Heart right ventricle (tissue), 16 donors: ENCODE data around the gene CYB5D1. TPM values are rescaled to one million over a fixed set of nuclear protein-coding genes. Genes with fewer than 3 reads are reported as not detected.

ENCODE experiments used
- ATAC-seq, 8 donors: fragments of 200-7000 bp; cut with Tn5 transposase; one replicate each; pipeline ENCODE4 v1.9.1; 2020; ENCODE audit warnings: mild to moderate bottlenecking in 8 of 8, moderate library complexity in 8 of 8, moderate number of reproducible peaks in 1 of 8
- DNase-seq, 2 donors: peaks; one replicate each; pipeline ENCODE4 v3.0.0-alpha.2; 2020
- H3K27ac ChIP-seq, 10 donors: fragments of 200-600 bp; sonication (generic) in 2 of 10; one replicate each; pipeline versions ENCODE4 v1.5.0 to v1.8.0; 2020 to 2022; ENCODE audit warnings: mild to moderate bottlenecking in 3 of 10
- H3K27me3 ChIP-seq, 7 donors: fragments of 200-600 bp; one replicate each; pipeline ENCODE4 v1.8.0; 2021 to 2022; ENCODE audit warnings: mild to moderate bottlenecking in 2 of 7
- H3K36me3 ChIP-seq, 9 donors: fragments of 200-600 bp; sonication (generic) in 1 of 9; one replicate each; pipeline versions ENCODE4 v1.5.0 to v1.8.0; 2020 to 2022; ENCODE audit warnings: mild to moderate bottlenecking in 2 of 9
- H3K4me1 ChIP-seq, 9 donors: fragments of 200-600 bp; sonication (generic) in 1 of 9; one replicate each; pipeline versions ENCODE4 v1.5.0 to v1.8.0; 2020 to 2022; ENCODE audit warnings: mild to moderate bottlenecking in 4 of 9
- H3K4me3 ChIP-seq, 10 donors: fragments of 200-600 bp; sonication (generic) in 2 of 10; one replicate each; pipeline versions ENCODE4 v1.5.0 to v1.8.0; 2020 to 2022; ENCODE audit warnings: mild to moderate bottlenecking in 7 of 10, moderate library complexity in 2 of 10
- H3K9me3 ChIP-seq, 11 donors: fragments of 200-600 bp in 10 of 11; sonication (generic) in 2 of 11; one replicate each; pipeline versions ENCODE4 v1.5.0 to v1.8.0; 2013 to 2022; ENCODE audit warnings: mild to moderate bottlenecking in 2 of 11, control low read depth in 1 of 11, moderate library complexity in 1 of 11
- CTCF ChIP-seq, 9 donors: fragments of 200-600 bp; sonication (generic) in 2 of 9; IDR thresholded peaks; one replicate each; pipeline versions ENCODE4 v1.5.0 to v1.8.0; 2021 to 2022; ENCODE audit warnings: antibody characterized with exemption in 9 of 9, mild to moderate bottlenecking in 5 of 9, moderate library complexity in 1 of 9
- WGBS, 2 donors: extraction: QIAGEN DNeasy Blood & Tissue Kit; methylation state at CpG; one replicate each; pipeline ENCODE4 v1.1.7; 2013; ENCODE audit warnings: inconsistent platforms in 1 of 2; 5-methylcytosine and 5-hydroxymethylcytosine counted together
- intact Hi-C, 10 donors: fragments of 100-400 bp; cut with DNase I; formaldehyde crosslinking; loops; one replicate each; pipeline versions ENCODE4 v1.11.1 to v1.14.2; 2022
- polyA plus RNA-seq, 2 donors: library from polyadenylated mRNA; stranded (reverse); fragments of 200-250 nt; gene quantifications; one replicate each; pipeline ENCODE4 v1.2.3, GENCODE V29; 2013
- total RNA-seq, 10 donors: library from RNA; stranded (reverse); fragmentation: NEBNext Ultra II Directional in 3 of 10; extraction: Animal tissue kit (Norgen Biotek cat#: 25700) in 3 of 10; gene quantifications; one replicate each; pipeline versions ENCODE4 v1.2.1 to v1.2.4, GENCODE V29; 2021 to 2023
- donor health status: Arrhythmogenic right ventricular cardiomyopathy.
- donor health status: ischemic (EF 13 %, LVEDD 7.1; RV severe dilation, severe dysfunction).
- donor health status: healthy with polysubstance abuse.
- donor health status: DM: no; HTN: yes; CAD: no.
- donor health status: DM: no; HTN: no; CAD: no.
- donor health status: ischemic (EF 25% LVEDD 6.9; RV normal size, moderate dysfunction).
- donor health status: ischemic (EF 25% LVEDD 5.7; RV mildly dilated, moderate dysfunction).
- donor health status: healthy.
- donor health status: DM: yes; HTN: yes; CAD: no.
- donor health status: Ischemic cardiomyopathy.
- donor health status: ischemic (EF 35%, LVEDD 5.7; RV mildly dilated, moderate dysfunction).
- donor health status: nonischemic (EF 11% LVEDD 7.7; RV severe dilation, severe dysfunction).
- donor health status: DM: yes; HTN: yes; CAD: no.
- donor health status: PGD.
- donor health status: ischemic (EF 29% LVEDD 5.4; RV normal size, mild dysfunction).
- donor health status: nonischemic (EF 23%, LVEDD 6.1; RV moderate dilation, normal function).

CYB5D1 gene
- total and polyA plus RNA-seq, 12 donors, result 10.0 to 20.1 (median 15.7) TPM

GRCh38 chr17:7846063-7846735 lies 11.6 kb upstream of the CYB5D1 start:
- Histone ChIP-seq H3K4me1 (peaks cover 9 to 32% (median 24%) of the 10 kb centered on the region in 9 donors), H3K27ac (peak overlapping the region in 4 of 10 donors; percentile 96 to 100 (median 98)), H3K9me3 (no peaks in the 10 kb centered on the region), H3K4me3 (peak overlapping the region in 2 of 10 donors; percentile 68 to 77), H3K36me3 (peaks cover 0 to 60% (median 41%) of the 10 kb centered on the region in 9 donors), H3K27me3 (no peaks in the 10 kb centered on the region)
- intact Hi-C loops, result loop anchor here in 1 of 10 donors (10.0 kb wide), 1 partner anchor 309 kb away; the partner anchor contains the start of gene PER1
- DNase-seq (no peak), ATAC-seq (no peak)
- WGBS, 2 donors, result 86 to 91% methylated on average over 22 of the region's 22 CpGs
- no peak for TF ChIP-seq CTCF (IDR thresholded peaks at IDR 0.05)

- no peak for ATAC-seq
- Histone ChIP-seq H3K27me3 (no peaks in the 10 kb centered on the region), H3K9me3 (no peaks in the 10 kb centered on the region), H3K36me3 (peaks cover 0 to 69% (median 47%) of the 10 kb centered on the region in 9 donors), H3K4me3 (no peak overlapping the region), H3K4me1 (peaks cover 10 to 36% (median 28%) of the 10 kb centered on the region in 9 donors), H3K27ac (no peak overlapping the region)
- WGBS, 2 donors, result 87% methylated on average over 34 of the region's 34 CpGs
- no peak for DNase-seq
- TF ChIP-seq CTCF (IDR thresholded peaks at IDR 0.05), result no peak
- intact Hi-C loops, result loop anchor here in 1 of 10 donors (10.0 kb wide), 1 partner anchor 308 kb away; the partner anchor contains the start of gene PER1
Measured at GRCh38 chr17:7846765-7847661, 10.8 kb upstream of the CYB5D1 start.

GRCh38 chr17:7848131-7848579 lies 9.6 kb upstream of the CYB5D1 start:
- ATAC-seq (no peak), DNase-seq (no peak)
- WGBS, 2 donors, result 87 to 88% methylated on average over 18 to 19 of the region's 20 CpGs
- Histone ChIP-seq H3K4me3 (no peak overlapping the region), H3K36me3 (peaks cover 0 to 80% (median 52%) of the 10 kb centered on the region in 9 donors), H3K4me1 (peaks cover 10 to 43% (median 32%) of the 10 kb centered on the region in 9 donors), H3K27me3 (no peaks in the 10 kb centered on the region), H3K9me3 (no peaks in the 10 kb centered on the region), H3K27ac (no peak overlapping the region)
- intact Hi-C loops, result loop anchor here in 1 of 10 donors (10.0 kb wide), 1 partner anchor 307 kb away; the partner anchor contains the start of gene PER1
- TF ChIP-seq CTCF (IDR thresholded peaks at IDR 0.05), result no peak

GRCh38 chr17:7848739-7849129 lies 9.1 kb upstream of the CYB5D1 start:
- 90 to 93% methylated on average over 21 of the region's 21 CpGs for WGBS, 2 donors
- no peak for TF ChIP-seq CTCF (IDR thresholded peaks at IDR 0.05)
- no peak for DNase-seq
- peaks cover 10 to 40% (median 30%) of the 10 kb centered on the region in 9 donors for H3K4me1 ChIP-seq
- peaks cover 0 to 86% (median 58%) of the 10 kb centered on the region in 9 donors for H3K36me3 ChIP-seq
- H3K4me3 ChIP-seq, result no peak overlapping the region
- H3K9me3 ChIP-seq, result no peaks in the 10 kb centered on the region
- intact Hi-C loops, result loop anchor here in 1 of 10 donors (10.0 kb wide), 1 partner anchor 306 kb away; the partner anchor contains the start of gene PER1
- no peak for ATAC-seq
- H3K27ac ChIP-seq, result no peak overlapping the region
- no peaks in the 10 kb centered on the region for H3K27me3 ChIP-seq
